GM19240 (cell line): ENCODE measurements around the gene TEX11.
"Not testable (repeated sequence)": the region's sequence is repeated elsewhere in the genome, so short reads cannot be mapped to it uniquely, and the experiment has no call there.

Experiments used
- DNase-seq: peaks from one replicate; pipeline ENCODE4 v3.0.0; 2011; ENCODE audit warnings: low spot score; ENCODE audit not compliant: insufficient read length

Gene TEX11

DNA sequence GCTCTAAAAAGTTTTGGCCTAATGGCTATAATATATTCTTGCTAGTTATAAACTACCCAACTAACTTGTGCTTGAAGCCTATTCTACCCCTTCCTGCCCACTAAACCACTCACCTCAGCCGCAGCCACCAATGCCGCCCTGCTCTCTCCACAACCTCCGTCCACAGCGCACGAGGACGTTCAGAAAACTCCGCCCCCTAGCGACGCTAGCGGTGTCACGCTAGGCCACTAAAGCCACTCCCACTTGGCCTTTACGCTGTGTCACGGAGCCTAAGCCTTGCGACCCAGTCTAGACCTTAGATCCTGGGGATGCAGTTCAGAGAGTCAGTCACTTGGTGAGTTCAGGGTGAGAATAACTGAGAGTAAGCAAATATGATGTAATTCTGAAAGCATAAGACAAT, at the start of gene TEX11:
TSS of gene TEX11 (minus strand) at position 171 of the 400 bp plus-strand sequence. CDS start 922 bp downstream, outside the sequence.
- DNase-seq: no peak

DNA sequence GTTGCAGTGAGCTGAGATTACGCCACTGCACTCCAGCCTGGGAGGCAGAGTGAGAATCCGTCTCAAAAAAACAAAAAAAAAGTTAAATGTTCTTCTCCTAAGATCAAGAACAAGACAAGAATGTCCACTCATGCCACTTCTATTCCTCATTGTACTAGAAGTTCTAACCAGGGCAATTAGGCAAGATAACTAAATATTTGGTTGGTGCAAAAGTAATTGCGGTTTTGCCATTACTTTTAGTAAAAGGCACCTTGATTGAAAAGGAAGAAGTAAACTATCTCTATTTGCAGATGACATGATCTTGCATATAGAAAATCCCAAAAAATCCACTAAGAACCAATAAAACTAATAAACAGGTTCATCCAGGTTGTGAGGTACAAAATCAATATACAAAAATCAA, 46.4 kb upstream of the TEX11 start:
- no peak for DNase-seq

DNA sequence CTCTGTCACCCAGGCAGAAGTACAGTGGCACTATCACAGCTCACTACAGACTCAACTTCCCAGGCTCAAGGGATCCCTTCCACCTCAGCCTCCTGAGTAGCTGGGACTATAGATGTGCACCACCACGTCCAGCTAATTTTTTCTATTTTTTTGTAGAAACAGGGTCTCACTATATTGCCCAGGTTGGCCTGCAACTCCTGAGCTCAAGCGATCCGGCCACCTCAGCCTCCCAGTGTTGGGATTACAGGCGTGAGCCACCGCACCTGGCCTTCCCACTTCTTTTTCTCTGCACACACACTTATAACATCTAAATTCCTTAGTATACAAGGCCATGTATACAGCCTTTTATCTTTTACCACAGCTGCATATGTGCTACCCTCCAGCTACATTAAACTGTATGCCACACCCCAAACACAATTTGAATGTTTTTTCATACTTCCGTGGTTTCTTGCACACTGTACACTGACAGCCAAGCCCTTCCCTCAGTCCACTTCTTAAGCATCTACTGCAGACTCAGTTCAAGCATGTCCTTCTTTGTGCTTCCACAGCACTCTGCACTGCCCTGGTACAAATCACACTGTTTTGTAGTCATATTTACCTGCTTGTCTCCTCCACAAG, 15.9 kb upstream of the TEX11 start:
- DNase-seq: no peak

DNA sequence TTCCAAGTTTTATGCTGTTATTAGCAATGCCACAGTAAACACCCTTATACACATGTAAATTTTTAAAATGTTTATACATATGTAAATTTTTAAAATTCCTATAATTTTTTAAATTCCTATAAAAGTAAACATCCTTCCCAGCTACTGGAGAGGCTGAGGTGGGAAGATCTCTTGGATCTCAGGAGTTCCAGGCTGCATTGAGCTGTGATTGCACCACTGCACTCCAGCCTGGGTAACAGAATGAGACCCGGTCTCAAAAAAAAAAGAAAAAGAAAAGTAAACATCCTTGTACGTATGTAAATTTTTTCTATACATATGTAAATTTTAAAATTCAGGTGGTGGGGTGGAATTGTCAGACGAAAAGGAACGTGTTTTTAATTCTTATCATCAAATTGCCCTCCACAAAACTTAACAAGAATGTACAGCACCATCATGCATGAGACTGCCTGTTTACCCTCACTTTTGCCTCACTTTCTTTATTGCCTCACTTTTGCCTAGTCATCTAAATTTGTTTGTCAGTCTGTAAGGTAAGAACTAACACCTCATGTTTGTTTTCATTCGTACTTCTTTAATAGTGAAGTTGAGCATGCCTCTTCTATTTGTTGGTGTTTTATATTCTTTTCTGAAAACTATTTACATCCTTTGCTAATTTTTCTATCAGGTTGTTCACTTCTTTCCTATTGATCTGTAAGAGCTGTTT, 14.4 kb upstream of the TEX11 start:
- DNase-seq: no peak

DNA sequence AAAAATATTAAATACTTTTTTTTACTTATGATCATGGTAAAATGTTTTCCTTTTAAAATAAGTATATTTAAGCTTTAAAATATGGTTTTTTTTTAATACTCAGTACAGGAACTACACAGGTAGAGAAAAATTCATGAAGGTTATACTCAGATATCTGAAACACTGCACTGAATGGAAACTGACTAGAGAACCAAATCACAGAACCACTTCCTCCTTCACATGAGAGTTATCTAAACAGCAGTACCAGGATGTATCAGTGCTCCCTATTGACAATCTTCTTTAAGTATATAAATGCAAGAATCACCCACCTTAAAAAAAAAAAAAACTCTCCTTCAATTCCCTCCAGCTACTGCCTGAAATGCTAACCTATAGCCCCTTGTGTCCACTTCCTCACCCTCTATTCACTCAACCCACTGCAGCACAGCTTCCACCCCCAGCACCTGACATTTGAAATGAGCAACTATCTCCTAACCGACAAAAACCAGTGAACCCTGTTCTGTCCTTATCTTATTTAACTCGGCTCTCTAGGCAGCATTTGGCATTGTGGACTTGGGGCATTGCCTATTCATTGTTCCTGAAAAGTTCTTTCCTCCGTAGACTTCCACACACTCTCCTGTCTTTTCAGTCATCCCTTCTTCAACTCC, 13.3 kb upstream of the TEX11 start:
- DNase-seq: no peak

DNA sequence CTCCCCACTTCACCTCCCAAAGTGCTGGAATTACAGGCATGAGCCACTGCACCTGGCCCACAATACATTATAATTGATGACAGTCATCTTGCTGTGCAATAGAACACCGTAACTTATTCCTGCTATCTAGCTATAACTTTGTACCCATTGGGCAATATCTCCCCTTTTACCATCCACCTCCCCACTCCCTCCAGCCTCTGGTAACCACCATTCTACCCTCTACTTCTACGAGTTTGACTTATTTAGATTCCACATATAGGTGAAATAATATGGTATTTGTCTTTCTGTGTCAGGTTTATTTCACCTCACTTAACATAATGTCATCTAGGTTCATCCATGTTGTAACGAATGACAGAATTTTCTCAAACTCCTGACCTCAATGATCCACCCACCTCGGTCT, 8.2 kb upstream of the TEX11 start:
- DNase-seq: no peak

DNA sequence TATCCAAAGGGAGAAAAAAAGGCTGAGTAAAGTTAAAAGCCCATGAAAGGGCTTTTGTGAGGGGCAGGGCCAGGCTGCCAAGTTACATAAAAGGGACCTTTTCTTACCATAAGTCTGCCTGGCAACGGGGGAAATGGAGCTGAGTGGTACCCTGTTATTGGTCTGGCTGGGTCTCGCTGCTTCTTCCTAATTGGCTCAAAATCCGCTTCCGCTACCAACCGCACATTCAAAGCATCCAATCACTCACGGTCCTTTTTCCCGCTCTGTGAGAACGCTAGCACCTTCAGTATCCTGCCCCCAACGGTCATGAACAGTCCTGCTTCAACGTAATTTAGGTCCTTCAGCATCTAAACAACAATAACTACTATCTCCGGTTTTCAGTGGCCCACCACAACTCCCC, 611 bp downstream of the TEX11 start:
- no peak for DNase-seq

DNA sequence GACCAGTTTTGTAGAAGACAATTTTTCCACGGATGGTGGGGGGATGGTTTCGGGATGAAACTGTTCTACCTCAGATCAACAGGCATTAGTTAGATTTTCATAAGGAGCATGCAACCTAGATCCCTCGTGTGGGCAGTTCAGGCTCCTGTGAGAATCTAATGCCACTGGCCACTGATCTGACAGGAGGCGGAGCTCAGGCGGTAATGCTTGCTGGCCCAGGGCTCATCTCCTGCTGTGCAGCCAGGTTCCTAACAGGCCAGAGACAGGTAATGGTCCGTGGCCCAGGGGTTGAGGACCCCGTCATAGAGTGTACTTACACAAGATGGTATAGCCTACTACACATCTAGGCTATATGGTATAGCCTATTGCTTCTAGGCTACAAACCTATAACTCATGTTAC, 7.0 kb downstream of the TEX11 start:
- DNase-seq: no peak

DNA sequence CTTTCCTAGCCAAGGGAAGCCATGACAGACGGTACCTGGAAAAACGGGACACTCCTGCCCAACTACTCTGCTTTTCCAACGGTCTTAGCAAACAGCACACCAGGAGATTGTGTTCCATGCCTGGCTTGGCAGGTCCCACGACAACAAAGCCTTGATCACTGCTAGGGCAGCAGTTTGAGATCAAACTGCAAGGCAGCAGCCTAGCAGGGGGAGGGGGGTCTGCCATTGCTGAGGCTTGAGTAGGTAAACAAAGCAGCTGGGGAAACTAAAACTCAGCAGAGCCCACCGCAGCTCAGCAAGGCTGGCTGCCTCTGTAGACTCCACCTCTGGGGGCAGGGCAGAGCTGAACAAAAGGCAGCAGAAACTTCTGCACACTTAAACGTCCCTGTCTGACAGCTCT, 18.1 kb downstream of the TEX11 start:
- not testable (repeated sequence) for DNase-seq

DNA sequence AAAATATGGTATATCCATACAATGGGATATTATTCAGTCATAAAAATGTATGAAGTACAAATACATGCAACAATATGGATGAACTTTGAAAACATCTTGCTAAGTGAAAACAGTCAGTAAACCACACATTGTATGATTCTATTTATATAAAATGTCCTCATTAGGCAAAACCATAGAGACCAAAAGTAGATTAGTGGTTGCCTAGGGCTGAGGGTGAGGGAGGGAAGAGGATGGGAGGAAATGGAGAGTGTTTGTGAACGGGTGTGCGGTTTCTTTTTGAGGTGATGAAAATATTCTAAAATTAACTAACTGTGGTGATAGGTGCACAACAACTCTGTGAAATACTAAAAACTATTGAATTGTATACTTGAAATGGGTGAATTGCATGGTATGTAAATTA, 29.6 kb downstream of the TEX11 start:
- no peak for DNase-seq

DNA sequence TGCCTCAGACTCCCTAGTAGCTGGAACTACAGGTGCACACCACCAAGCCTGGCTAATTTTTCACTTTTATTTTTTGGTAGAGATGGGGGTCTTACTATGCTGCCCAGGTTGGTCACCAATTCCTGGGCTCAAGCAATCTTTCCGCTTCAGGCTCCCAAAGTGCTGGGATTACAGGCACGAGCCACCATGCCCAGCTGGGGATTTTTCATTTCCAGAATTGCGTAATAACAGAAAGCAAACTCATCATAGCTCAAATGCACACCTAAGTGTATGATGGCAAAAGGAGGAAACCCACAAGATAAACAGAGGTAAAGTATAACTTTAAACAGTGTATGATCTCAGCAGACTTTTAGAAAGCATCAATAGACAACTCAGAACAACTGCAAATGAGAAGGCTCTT, 56.2 kb downstream of the TEX11 start:
- no peak for DNase-seq

DNA sequence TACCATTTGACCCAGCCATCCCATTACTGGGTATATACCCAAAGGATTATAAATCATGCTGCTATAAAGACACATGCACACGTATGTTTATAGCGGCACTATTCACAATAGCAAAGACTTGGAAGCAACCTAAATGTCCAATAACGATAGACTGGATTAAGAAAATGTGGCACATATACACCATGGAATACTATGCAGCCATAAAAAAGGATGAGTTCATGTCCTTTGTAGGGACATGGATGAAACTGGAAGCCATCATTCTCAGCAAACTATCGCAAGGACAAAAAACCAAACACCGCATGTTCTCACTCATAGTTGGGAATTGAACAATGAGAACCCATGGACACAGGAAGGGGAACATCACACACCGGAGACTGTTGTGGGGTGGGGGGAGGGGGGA, 64.4 kb downstream of the TEX11 start:
- not testable (repeated sequence) for DNase-seq

DNA sequence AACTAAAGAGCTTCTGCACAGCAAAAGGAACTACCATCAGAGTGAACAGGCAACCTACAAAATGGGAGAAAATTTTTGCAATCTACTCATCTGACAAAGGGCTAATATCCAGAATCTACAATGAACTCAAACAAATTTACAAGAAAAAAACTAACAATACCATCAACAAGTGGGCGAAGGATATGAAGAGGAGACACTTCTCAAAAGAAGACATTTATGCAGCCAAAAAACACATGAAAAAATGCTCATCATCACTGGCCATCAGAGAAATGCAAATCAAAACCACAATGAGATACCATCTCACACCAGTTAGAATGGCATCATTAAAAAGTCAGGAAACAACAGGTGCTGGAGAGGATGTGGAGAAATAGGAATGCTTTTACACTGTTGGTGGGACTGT, 64.9 kb downstream of the TEX11 start:
- not testable (repeated sequence) for DNase-seq

DNA sequence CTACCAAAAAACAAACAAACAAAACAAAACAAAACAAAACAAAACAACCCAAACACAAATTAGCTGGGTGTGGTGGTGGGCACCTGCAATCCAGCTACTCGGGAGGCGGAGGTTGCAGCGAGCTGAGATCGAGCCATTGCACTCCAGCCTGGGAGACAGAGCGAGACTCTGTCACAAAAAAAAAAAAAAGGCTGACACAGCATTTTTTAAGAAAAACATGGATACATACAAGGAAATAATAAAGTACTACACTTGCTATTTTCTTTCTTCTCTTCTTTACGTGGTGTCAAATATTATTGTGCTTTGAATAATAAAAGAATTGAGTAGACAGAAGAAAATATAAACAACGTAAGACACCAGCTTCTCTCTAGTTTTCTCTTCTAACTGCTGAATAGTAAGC, 73.9 kb downstream of the TEX11 start:
- DNase-seq: no peak

DNA sequence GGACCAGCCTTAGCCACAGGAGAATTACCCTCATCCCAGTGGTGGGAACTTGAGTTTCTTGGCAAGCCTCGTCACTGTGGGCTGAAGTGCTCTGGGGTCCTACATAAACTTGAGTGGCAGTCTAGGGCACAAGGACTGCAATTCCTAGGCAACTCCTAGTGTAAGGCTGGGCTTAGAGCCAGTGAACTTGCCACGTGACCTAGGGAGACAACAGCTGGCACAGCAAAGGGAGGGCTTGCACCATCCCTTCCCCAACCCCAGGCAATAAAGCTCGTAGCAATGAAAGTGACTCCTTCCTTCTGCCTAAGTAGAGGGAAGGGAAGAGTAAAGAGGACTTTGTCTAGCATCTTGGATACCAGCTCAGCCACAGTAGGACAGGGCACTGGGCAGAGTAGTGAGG, 81.8 kb downstream of the TEX11 start:
- no peak for DNase-seq

DNA sequence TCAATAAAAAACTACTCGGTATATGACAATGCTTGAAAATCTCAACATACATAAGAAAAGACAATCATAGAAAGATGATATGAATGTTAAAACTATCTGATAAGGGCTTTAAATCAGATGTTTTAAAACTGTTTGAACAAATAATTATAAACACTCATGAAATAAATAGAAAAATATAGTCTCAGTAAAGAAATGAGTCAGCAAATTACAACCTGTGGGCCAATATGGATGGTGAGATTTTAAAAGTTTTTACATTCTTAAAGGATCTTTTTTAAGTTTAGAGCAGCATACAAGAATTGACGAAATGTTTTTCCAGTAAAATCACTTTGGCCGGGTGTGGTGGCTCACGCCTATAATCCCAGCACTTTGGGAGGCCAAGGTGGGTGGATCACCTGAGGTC, 83.1 kb downstream of the TEX11 start:
- DNase-seq: no peak

DNA sequence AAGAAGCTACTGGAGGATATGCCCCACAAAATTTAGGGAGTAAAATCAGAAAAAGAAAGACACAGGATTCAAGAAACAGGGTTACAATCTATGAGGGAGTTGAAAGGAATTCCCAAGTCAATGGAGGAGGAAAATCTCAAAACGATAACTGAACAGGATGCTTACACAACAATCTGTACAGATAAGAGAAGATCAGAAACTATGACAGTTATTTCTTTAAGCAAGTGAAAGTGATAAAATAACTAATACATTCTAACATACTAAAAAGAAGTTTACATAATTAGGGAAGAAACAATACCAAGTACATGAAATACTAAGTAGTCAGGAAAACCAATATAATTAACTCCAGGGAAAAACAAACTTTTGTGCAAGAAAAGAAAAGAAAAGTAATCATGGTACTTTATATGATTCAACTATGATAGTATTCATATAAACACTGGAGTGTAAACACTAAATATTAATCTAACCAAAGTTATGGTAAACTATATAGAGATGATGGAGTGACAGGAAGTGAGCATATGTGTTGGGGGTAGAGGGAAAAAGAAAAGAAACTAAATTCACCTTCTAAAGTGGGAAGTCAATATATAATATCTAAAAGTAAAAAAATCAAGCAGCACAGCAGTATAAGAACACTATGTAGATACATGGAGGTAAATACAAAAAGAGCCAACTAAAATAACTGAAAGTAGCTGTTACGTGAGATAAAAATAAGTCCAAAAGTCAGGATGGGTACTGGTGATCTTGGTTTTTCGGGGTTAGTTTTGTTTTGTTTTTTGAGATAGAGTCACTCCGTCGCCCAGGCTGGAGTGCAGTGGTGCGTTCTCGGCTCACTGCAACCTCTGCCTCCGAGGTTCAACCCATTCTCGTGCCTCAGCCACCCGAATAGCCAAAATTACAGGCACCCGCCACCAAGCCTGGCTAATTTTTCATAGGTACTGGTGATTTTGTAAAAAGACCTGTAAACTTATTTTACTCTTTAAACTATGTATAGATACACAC, 99.3 kb downstream of the TEX11 start:
- DNase-seq: no peak

DNA sequence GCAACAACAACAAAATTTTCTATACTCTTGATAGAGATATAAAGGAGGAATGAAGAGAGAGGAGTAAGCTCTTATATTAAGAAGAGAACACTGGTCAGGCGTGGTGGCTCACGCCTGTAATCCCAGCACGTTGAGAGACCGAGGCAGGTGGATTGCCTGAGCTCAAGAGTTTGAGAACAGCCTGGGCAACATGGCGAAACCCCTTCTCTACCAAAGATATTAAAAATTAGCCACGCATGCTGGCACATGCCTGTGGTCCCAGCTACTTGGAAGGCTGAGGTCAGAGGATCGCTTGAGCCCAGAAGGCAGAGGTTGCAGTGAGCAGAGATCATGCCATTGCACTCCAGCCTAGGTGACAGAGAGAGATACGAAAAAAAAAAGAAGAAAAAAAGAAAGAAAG, 102.4 kb downstream of the TEX11 start:
- no peak for DNase-seq

DNA sequence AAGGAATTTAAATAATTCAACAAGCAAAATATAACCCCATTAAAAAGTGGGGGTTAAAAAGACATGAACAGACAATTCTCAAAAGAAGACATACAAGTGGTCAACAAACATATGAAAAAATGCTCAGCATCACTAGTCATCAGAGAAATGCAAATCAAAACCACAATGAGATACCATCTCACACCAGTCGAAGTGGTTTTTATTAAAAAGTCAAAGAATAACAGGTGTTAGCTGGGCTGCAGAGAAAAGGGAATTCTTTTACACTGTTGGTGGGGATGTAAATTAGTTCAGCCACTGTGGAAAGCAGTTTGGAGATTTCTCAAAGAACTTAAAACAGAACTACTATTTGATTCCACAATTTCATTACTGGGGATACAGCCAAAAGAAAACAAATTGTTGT, 111.8 kb downstream of the TEX11 start:
- DNase-seq: not testable (repeated sequence)

DNA sequence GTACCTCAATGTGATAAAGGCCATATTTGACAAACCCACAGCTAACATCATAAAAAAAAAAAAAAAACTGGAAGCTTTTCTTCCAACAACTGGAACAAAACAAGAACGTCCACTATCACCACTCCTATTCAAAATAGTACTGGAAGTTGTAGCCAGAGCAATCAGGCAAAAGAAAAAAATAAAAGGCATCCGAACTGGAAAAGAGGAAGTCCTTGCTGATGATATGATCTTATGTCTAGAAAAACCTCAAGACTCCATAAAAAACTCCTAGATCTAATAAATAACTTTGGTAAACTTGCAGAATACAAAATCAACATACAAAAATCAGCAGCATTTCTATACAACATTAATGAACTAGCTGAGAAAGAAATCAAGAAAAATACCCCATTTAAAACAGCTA, 134.3 kb downstream of the TEX11 start:
- DNase-seq: no peak

DNA sequence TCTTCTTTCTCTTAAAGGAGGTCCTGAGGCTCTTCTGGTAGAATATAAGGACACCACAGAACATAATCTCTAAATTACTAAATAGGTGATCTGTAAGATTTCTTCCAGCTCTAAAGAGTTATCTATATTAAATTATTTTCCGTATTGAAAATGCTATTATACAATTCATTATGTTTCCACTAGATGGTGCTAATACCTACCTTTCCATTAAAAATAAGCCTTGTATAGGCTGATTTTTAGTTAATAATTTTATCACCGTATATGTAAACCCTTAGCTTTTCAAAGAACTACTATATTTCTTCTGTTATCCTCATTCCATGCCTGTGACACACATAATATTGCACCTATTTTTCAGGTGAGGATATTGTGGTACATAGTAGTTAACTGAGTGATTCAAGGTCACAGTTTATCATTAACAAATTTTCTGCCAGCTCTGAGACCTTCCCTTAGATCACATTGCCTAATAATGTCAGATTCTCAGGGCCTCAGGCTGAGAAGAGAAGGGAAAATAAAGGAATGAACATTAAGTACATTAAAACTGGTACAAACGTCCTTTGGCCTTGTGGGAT, 138.8 kb downstream of the TEX11 start:
- no peak for DNase-seq
